ENCODE results near the gene ARMC2.

DNA sequence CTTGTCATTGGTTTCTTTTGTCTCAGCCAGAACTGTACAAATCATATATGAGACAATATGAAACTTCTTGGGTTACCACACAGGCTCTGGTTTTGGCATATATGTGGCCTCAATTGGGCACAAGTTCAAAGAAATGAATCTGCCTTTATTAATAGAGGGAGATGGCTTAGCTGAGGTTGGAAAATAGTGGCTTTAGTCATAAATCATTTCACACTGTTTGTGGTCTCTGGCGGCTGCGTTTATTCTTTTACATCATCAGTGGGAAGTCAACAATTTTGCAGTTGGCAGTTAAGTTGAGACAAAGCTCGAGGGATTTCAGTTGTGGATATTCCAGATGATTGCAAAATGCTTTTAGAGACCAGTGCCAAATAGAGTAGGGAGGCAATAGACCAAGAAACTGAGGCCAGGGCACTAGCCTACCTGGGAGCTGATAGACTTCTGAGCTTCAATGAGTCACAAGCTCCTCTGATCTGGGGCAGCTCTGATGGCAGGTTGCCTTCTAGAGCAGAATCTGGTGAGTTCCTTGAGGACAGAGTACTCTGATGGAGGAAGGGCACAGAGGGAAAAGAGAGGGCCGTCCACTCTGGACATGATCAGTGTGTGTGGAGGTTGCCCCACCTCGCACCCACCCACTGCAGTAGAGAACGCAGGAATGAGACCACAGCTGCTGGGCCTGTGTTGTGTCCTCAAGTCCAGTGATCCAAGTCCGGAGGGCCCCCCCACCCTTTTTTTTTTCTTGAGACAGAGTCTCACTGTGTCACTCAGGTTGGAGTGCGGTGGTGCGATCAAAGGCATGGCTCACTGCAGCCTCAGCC, 73.5 kb downstream of the ARMC2 start:
- TF ChIP-seq, protein P1, sequence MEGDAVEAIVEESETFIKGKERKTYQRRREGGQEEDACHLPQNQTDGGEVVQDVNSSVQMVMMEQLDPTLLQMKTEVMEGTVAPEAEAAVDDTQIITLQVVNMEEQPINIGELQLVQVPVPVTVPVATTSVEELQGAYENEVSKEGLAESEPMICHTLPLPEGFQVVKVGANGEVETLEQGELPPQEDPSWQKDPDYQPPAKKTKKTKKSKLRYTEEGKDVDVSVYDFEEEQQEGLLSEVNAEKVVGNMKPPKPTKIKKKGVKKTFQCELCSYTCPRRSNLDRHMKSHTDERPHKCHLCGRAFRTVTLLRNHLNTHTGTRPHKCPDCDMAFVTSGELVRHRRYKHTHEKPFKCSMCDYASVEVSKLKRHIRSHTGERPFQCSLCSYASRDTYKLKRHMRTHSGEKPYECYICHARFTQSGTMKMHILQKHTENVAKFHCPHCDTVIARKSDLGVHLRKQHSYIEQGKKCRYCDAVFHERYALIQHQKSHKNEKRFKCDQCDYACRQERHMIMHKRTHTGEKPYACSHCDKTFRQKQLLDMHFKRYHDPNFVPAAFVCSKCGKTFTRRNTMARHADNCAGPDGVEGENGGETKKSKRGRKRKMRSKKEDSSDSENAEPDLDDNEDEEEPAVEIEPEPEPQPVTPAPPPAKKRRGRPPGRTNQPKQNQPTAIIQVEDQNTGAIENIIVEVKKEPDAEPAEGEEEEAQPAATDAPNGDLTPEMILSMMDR (IDR thresholded peaks at IDR 0.05; ENCODE audit: insufficient read depth, low read length, poor library complexity, severe bottlenecking), result no peak
- TF ChIP-seq EZH2phosphoT487 (conservative IDR thresholded peaks at IDR 0.05; ENCODE audit: low read length), result no peak
